ENCODE data around the gene IPO4.
A peak's percentile ranks its signal among the peaks of the same experiment; 100 is the strongest.

Gene IPO4

DNA sequence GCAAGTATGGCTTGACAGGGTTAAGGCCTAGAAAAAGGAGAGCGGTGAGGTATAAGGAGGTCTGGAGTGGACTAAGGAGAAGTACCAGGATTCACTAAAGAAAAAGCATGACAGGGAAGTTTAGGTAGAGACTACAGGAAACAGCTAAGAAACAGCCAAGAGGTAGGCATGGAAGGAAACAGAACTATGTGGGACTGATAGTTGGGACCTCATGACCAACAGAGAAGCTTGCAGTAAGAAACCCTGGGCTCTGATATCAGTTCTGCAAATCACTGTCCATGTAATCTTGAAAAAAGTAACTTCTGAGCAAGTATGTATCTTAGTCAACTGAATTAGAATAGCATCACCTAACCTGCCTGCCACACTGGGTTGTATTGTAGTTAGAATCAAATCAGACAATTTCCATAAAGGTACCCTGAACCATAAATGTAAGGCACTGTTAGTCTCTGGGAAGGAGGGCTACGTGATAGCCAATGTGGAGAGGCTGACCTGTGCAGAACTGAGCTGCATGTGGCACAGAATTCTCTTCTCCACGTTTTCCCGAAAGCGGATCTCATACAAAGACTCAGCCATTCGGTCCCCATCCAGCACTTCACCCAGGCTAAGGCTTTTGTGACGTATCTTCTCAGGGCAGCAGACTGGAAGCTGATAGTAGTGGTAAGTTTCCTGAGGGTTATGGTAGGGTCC is 5.7 kb upstream of the IPO4 start:
- H3K4me1 ChIP-seq = no peaks in the 10 kb centered on the region
- no peak for DNase-seq

DNA sequence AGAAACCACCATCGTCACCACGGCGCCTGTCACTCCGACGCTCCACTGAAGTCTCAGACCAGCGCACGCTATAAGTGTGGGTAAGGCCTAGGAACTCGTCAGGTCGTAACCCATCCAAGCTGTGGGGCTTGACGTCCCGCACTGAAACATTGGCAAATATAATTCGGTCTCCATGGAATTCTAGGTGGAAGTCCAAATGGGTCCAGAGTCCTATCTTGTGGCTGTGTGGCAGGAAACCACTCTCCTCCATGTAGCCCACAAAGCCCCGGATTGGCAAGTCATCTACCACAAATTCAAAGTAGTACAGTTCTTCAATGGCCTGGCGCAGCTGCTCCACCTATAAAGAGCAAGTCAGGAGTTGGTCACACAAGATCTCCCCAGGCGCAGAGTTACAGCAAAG is 4.3 kb upstream of the IPO4 start:
- H3K4me3 ChIP-seq (ENCODE audit: low read depth, low read length) = no peak overlapping the region
- H3K9me3 ChIP-seq = no peaks in the 10 kb centered on the region
- peaks cover 14% of the 10 kb centered on the region for H3K36me3 ChIP-seq
- DNase-seq = no peak
- H3K27me3 ChIP-seq = no peaks in the 10 kb centered on the region
- H3K4me1 ChIP-seq = no peaks in the 10 kb centered on the region
- TF ChIP-seq, protein P1, sequence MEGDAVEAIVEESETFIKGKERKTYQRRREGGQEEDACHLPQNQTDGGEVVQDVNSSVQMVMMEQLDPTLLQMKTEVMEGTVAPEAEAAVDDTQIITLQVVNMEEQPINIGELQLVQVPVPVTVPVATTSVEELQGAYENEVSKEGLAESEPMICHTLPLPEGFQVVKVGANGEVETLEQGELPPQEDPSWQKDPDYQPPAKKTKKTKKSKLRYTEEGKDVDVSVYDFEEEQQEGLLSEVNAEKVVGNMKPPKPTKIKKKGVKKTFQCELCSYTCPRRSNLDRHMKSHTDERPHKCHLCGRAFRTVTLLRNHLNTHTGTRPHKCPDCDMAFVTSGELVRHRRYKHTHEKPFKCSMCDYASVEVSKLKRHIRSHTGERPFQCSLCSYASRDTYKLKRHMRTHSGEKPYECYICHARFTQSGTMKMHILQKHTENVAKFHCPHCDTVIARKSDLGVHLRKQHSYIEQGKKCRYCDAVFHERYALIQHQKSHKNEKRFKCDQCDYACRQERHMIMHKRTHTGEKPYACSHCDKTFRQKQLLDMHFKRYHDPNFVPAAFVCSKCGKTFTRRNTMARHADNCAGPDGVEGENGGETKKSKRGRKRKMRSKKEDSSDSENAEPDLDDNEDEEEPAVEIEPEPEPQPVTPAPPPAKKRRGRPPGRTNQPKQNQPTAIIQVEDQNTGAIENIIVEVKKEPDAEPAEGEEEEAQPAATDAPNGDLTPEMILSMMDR (IDR thresholded peaks at IDR 0.05; ENCODE audit: low read depth, low read length) = no peak

More for the DNA sequence above, 5.7 kb upstream of the IPO4 start:
- Histone ChIP-seq H3K9me3 (no peaks in the 10 kb centered on the region), H3K4me3 (ENCODE audit: low read depth, low read length) (peak overlapping the region; percentile 94), H3K27me3 (no peaks in the 10 kb centered on the region), H3K36me3 (peaks cover 14% of the 10 kb centered on the region)
- TF ChIP-seq, protein P1 (IDR thresholded peaks at IDR 0.05; ENCODE audit: low read depth, low read length) = no peak

DNA sequence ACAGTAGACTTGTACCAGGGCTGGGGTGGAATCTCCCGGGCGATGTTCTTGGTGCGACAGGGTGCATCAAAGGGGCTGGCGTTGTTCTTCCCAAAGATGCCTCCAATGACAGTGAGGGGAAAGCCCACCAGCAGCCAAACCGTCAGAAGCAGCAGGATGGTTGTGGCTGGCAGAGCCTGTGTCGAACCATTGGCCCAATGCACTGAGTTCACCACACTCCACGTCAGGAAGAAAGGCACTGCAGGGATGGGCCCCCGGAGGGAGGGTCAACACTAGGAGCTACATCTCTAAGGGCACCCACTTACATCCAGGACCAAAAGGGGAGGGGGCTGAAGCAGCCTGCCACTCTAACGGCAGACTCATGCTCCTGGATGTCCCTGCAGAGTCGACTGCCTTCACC is 1.8 kb upstream of the IPO4 start:
- Histone ChIP-seq H3K4me3 (ENCODE audit: low read depth, low read length) (no peak overlapping the region), H3K9me3 (no peaks in the 10 kb centered on the region), H3K36me3 (peaks cover 35% of the 10 kb centered on the region), H3K27me3 (no peaks in the 10 kb centered on the region), H3K4me1 (no peaks in the 10 kb centered on the region)
- TF ChIP-seq, protein P1 (IDR thresholded peaks at IDR 0.05; ENCODE audit: low read depth, low read length) = no peak
- no peak for DNase-seq

DNA sequence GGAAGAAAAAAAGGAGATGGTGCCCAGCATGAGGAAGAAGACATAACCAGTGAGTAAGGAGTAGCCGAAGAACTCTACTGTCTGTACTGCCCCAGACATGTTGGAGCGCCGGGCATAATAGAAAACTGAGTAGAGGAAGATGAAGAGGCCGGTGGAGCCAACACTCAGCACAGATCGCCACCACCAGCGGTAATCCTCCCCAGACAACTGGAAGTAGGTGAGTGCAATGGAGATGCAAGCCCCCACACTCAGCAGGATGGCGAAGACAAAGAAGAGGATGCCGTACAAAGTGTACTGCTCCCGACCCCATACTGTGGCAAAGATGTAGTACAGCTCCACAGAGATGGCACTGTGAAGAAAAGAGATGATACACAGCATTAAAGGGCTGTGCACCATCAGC is 844 bp upstream of the IPO4 start:
- Histone ChIP-seq H3K27me3 (no peaks in the 10 kb centered on the region), H3K4me1 (no peaks in the 10 kb centered on the region), H3K9me3 (no peaks in the 10 kb centered on the region), H3K4me3 (ENCODE audit: low read depth, low read length) (no peak overlapping the region), H3K36me3 (peaks cover 43% of the 10 kb centered on the region)
- TF ChIP-seq, protein P1 (IDR thresholded peaks at IDR 0.05; ENCODE audit: low read depth, low read length) = no peak
- no peak for DNase-seq

DNA sequence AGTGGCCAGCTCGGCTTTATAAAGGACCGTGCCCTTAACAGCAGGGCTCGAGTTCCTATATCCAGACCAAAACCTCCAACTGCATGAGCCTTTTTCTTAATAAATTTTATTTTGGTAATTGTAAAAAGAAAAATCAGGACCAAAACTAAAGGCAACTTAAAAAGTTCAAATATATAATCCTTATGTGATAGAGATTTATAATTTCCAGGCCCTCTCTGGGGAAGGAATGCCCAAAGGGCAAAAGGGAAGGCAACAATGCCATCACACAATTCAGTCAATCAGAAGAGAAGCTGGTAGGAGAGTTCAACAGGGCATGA is 401 bp upstream of the IPO4 start:
- TF ChIP-seq, protein P1 (IDR thresholded peaks at IDR 0.05; ENCODE audit: low read depth, low read length) = no peak
- no peaks in the 10 kb centered on the region for H3K27me3 ChIP-seq
- H3K36me3 ChIP-seq = peaks cover 46% of the 10 kb centered on the region
- no peaks in the 10 kb centered on the region for H3K4me1 ChIP-seq
- no peak for DNase-seq
- peak overlapping the region; percentile 94 for H3K4me3 ChIP-seq (ENCODE audit: low read depth, low read length)
- H3K9me3 ChIP-seq = no peaks in the 10 kb centered on the region

DNA sequence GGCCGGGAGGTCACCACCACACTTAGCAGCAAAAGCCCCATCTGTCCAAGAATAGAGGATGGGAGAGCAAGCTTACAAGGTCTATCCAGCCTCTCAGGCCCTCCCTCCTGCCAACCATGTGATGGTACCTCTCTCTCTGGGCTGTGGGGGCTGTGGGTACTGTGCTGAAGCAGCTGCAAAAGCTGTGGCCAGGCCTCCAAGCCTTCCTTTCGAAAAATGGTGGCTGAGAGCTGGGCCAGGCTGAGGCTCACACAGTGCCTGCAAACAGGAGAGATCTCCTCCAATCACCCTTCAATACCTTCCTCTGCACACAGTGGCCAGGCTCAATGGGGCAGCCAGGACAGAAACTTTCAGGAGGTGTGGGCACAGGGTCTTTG is 1.1 kb downstream of the IPO4 start:
- no peaks in the 10 kb centered on the region for H3K9me3 ChIP-seq
- TF ChIP-seq, protein P1 (IDR thresholded peaks at IDR 0.05; ENCODE audit: low read depth, low read length) = no peak
- no peak for DNase-seq
- no peaks in the 10 kb centered on the region for H3K4me1 ChIP-seq
- H3K36me3 ChIP-seq = peaks cover 53% of the 10 kb centered on the region
- no peaks in the 10 kb centered on the region for H3K27me3 ChIP-seq
- peak overlapping the region; percentile 94 for H3K4me3 ChIP-seq (ENCODE audit: low read depth, low read length)

Data from BE2C (cell line).